GM12801 (cell line): ENCODE measurements around the gene OR10S1.

Experiments
- CTCF ChIP-seq: IDR thresholded peaks from one replicate; pipeline ENCODE4 v1.5.1; 2011; ENCODE audit warnings: control low read depth; ENCODE audit not compliant: insufficient read length; ENCODE audit errors: extremely low read depth

Gene OR10S1

GRCh38 chr11:123956752-123957151 lies 20.8 kb downstream of the OR10S1 start:
- TF ChIP-seq CTCF: no peak

- TF ChIP-seq CTCF: no peak
Measured at GRCh38 chr11:123945132-123945531, 32.4 kb downstream of the OR10S1 start.

GRCh38 chr11:123943738-123944137 lies 33.8 kb downstream of the OR10S1 start, which contains the start of gene OR6T1:
Gene OR6T1, minus strand, starts transcription at chr11:123943838. Its CDS starts 0 bp downstream, at chr11:123943838.
- TF ChIP-seq CTCF: no peak

GRCh38 chr11:123942413-123942812 lies 35.2 kb downstream of the OR10S1 start:
- no peak for TF ChIP-seq CTCF

- no peak for TF ChIP-seq CTCF
Measured at GRCh38 chr11:123939317-123939716, 38.3 kb downstream of the OR10S1 start, which contains the start of gene OR4D5. Gene OR4D5, plus strand, starts transcription at chr11:123939617. Its CDS starts 0 bp downstream, at chr11:123939617.
